ES-I3 (cell line): ENCODE results near the gene IRAG1.

ENCODE experiments used
- H3K36me3 ChIP-seq: 2 replicates; pipeline ENCODE4 v1.6.1; 2013; ENCODE audit warnings: mild to moderate bottlenecking, low read length, control low read depth, moderate library complexity; ENCODE audit not compliant: insufficient read depth
- H3K4me1 ChIP-seq: 2 replicates; pipeline ENCODE4 v1.6.1; 2013; ENCODE audit warnings: mild to moderate bottlenecking, control low read depth, low read length; ENCODE audit not compliant: insufficient read depth
- H3K9ac ChIP-seq: 2 replicates; pipeline ENCODE4 v1.6.1; 2013; ENCODE audit warnings: low read depth, mild to moderate bottlenecking, low read length, moderate library complexity
- H3K9me3 ChIP-seq: 2 replicates; pipeline ENCODE4 v1.6.1; 2013; ENCODE audit warnings: mild to moderate bottlenecking, low read length, moderate library complexity; ENCODE audit not compliant: control insufficient read depth, insufficient read depth

IRAG1 gene

DNA sequence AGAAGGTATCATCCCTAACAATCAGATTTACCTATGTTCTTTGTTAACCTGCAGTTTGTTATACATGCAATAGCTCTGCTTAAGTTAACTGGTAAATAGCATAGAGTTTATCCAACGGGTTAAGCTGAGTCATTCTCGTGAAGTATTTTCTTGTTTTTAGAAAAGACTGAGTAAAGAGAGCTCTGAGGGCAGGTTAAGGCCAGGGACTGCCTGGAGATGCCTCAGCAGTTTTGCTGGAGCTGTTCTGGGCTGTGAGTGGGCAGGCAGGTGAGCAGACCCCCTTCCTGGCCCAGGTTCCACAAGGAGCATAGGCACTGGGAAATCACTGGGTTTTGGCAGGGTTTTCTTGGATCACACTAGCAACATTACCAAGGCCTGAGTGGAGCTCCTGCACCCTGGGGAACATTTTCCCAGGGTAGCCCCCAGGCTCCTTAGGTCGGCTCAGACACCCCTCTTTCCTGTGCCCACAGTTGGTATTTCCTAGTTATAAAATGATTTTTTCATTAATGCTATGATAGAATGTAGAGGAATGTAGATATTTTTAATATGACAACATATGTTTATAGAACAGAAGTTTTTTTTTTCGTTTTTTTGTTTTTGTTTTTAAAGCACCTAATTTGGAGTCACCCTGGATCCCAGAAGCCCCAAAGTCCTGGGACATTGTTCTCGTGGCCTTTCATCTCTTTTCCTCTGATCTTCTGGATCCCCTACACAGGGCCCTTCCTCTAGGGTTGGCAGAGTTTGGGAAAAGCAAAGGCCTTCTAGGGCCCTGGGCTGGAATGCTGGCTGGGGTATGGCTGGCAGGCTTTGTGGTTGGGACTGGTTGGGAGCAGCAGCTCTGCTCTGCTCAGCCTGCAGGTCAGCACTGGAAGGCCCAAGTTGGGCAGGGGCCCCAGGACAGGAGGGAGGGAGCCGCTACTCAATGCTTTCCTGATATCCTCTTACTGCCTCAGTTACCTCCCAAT, 26.7 kb downstream of the IRAG1 start:
- H3K9ac ChIP-seq, result no peak overlapping the region
- 0 out of 2 replicates have a peak, but pooled peaks cover 5% of the 10 kb centered on the region for H3K4me1 ChIP-seq
- H3K9me3 ChIP-seq, result no peaks in the 10 kb centered on the region
- no peaks in the 10 kb centered on the region for H3K36me3 ChIP-seq

DNA sequence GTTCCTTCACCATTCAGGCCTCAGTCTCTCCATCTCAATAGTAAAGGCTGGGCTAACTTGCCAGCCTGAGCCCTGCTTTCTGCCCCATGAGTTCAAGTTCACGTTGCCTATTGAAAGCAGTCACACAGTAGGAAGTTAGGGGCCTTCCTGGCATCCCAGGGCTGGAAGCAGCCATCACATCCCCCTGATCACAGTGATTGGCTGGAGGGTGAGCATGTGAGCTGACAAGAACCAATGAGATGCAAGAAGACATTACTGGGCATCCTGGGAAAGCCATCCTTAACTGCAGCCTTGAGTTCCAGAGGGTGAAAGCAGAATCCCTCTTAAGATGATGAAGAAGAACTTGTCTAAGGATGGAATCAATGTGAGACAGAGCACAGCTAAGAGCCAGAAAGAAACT, 29.1 kb downstream of the IRAG1 start:
- Histone ChIP-seq H3K9ac (no peak overlapping the region), H3K4me1 (peaks cover 5% of the 10 kb centered on the region; the same call in 1 of the 2 replicates), H3K9me3 (no peaks in the 10 kb centered on the region), H3K36me3 (no peaks in the 10 kb centered on the region)

DNA sequence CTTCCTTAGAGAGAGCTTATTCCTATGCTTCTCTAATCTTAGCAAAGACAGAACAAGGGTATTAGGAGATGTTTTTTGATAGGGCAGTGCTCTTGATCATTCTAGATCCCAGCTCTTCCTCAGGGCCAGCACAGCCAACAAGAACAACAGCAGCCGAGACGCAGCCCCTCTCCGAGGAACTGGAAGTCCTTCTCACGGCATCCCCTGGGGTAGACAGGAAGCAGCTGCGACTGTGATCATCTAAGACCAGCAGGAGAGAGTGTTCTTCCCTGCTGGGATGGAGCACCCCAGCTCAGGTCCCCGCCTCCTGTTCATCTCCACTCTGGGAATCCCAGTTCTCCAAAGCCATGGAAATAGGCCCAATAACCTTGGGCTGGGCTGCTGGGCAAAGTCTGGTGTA, 29.6 kb downstream of the IRAG1 start:
- Histone ChIP-seq H3K36me3 (no peaks in the 10 kb centered on the region), H3K4me1 (peaks cover 5% of the 10 kb centered on the region; the same call in 1 of the 2 replicates), H3K9ac (no peak overlapping the region), H3K9me3 (no peaks in the 10 kb centered on the region)

DNA sequence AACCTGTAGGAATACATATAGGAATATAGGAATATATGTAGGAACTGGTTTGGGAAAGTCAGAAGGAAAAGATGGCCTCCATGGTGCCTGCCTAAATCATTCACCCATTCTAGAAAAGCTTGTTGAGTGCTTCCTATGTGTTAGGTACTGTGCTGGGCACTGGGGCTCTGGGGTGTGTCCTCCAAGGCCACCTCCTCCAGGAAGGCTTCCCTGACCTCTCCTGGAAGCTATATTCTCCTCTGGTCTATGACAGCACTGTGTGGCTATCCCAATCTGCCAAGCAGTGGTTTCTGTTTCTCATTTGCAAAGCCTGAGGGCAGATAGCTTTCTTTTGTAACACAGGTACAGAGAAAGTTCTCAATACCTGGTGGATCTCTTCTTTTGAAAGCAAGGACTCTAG, 30.2 kb downstream of the IRAG1 start:
- Histone ChIP-seq H3K9me3 (no peaks in the 10 kb centered on the region), H3K4me1 (peaks cover 9% of the 10 kb centered on the region; the same call in 1 of the 2 replicates), H3K36me3 (no peaks in the 10 kb centered on the region), H3K9ac (no peak overlapping the region)

DNA sequence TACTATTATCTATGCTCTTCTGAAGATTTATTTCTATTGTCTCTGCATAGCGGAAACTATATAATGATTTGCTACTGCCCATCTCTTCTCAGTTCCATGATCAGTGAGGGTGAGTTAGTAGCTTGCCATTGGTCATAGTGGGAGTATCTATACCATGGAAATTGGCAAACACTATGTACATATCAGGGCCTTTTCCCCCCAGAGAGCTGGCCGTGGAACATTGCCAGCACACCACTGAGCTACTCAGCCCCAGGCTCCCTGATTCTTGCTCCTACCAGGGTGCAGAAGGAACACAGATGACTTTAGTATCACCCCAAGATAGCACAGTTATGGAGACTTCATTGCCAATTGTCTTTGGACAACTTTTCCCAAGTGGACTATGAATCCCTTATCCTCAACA, 33.2 kb downstream of the IRAG1 start:
- Histone ChIP-seq H3K4me1 (peaks cover 15% of the 10 kb centered on the region; the same call in 1 of the 2 replicates), H3K9me3 (no peaks in the 10 kb centered on the region), H3K9ac (no peak overlapping the region), H3K36me3 (no peaks in the 10 kb centered on the region)

DNA sequence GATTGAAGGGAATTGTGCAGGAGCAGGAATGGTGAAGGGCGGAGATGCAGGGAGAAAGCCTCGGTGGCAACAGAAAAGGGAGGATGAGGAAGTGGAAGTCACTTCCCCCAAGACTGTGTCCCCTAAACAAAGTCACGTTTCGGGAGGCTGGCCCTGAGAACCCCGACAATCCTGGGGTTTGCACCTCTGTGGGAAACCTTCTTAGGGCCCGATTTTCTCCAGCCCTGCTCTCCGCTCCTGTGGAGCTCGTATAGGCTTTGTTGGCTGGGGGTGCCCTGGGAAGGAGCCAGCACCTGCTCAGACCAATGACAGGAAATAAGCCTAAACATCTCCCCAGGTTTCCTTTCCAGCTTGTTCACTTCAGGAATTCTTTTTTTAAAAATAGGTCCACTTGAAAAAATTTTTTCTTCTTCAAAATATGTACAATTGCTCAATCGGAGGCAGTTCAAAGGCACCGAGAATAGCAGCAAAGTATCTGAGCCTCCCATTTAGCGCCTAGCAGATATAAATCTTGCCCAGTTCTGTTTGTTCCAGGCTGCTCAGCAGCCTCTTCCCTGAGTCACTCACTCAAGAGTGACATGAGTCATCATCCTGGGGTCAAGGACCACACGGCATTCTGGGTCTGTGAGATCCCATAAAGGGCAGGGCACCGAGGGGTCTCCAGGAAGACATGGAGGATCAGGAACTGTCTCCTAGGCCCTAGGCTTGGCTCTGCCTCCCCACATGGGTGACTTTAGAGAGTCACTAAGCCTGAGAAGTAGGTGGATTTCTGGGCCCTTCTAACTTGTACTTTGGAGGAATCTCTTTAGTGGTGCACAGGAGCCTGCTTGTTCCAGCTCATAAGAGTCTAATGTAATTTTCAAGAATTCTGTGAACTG, 34.0 kb downstream of the IRAG1 start:
- peaks cover 15% of the 10 kb centered on the region; the same call in 1 of the 2 replicates for H3K4me1 ChIP-seq
- no peak overlapping the region for H3K9ac ChIP-seq
- no peaks in the 10 kb centered on the region for H3K9me3 ChIP-seq
- no peaks in the 10 kb centered on the region for H3K36me3 ChIP-seq

DNA sequence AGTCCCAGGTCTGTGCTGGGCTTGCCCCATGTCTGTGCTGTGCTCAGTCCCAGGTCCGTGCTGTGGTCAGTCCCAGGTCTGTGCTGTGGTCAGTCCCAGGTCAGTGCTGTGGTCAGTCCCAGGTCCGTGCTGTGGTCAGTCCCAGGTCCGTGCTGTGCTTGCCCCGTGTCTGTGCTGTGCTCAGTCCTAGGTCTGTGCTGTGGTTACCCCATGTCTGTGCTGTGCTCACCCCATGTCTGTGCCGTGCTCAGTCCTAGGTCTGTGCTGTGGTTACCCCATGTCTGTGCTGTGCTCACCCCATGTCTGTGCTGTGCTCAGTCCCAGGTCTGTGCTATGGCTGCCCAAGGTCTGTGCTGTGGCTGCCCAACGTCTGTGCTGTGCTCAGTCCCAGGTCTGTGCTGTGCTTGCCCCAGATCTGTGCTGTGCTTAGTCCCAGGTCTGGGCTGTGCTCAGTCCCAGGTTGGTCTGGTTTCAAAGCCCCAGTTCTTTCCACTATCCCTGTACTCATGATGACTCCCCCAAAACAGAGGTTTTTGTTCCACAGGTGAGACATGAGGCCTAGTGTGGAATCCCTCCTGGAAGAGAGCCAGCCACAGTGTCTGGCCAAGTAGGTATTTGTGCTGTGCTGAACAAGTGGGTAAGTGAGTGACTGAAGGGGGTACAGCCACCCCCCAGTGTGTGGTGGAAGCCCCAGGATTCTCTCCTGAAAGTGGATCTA, 34.8 kb downstream of the IRAG1 start:
- H3K9ac ChIP-seq, result no peak overlapping the region
- no peaks in the 10 kb centered on the region for H3K9me3 ChIP-seq
- H3K4me1 ChIP-seq, result peaks cover 15% of the 10 kb centered on the region; the same call in 1 of the 2 replicates
- no peaks in the 10 kb centered on the region for H3K36me3 ChIP-seq

DNA sequence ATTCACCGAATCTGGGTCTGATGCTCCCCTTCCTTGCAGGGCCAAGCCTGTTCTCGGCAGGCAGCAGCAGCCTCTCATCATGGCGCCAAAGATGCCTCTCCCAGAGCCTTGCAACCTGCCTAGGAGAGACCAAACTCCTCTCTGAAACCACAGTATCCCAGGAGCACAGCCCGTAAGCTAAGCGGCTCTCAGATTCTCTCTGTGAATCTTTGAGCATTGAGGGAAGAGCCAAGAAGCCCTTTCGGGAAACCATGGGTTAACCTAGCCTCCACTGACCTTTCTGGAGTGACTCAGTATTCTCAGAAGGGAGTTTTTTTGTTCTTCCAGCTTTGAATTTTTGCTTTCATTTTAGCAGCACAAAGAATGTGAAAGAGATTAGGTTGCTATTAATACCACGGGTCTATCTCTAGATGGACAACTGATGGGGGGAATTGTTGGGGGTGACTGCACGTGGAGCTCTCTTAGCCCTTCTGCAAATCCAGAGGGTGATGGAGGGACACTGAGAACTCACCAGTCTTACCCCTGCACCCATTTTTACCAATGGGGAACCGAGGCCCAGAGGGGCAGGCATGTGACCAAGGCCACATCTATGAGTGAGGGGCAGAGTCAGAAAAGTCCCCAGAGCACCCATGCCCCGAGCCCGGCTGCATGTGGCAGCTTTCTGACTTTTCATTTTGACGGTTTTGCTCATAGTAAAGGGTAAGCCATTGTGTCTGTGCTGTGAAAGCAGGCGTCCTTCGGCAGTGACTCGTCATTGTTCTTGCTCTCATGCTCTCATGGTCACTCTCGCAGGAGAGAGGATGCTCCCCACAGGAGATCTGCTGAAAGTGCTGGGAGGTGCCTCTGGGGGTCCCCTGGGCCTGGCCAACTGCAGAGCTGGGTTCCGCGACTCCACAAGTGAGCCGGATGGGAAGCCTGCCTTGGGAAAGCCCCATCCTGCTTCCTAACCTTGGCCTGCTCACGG, 36.0 kb downstream of the IRAG1 start:
- Histone ChIP-seq H3K9me3 (no peaks in the 10 kb centered on the region), H3K36me3 (no peaks in the 10 kb centered on the region), H3K9ac (no peak overlapping the region), H3K4me1 (peaks cover 15% of the 10 kb centered on the region; the same call in 1 of the 2 replicates)

DNA sequence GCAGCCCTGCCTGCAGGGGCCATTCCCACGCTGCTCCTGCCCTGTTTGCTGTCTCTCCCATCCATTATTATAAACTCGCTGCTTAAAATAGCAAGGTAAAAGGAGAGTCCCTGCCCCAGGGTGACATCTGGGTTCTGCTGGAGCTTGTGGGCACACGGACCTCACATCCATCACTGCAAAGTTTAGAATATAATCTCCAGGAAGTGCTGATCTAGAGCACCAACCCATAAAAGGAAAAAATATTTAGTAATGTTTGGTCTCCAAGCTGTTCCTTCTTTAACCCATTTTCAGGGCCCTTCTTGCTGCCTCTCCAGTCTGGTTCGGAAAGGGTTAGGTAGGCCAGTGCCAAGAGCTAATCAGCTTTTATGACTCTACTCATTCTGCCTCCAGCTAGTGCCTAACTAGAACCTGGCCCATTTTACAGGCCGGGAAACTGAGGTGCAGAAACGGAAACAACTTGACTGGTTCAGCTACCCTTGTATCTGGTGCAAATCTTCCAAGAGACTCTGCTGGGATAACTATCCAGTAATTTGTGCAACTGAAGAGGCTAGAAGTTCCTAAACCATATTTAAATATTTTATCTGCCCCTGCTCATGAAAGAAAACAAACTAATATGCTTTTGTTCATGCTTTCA, 37.5 kb downstream of the IRAG1 start:
- peaks cover 15% of the 10 kb centered on the region; the same call in 1 of the 2 replicates for H3K4me1 ChIP-seq
- H3K36me3 ChIP-seq, result no peaks in the 10 kb centered on the region
- no peaks in the 10 kb centered on the region for H3K9me3 ChIP-seq
- no peak overlapping the region for H3K9ac ChIP-seq

DNA sequence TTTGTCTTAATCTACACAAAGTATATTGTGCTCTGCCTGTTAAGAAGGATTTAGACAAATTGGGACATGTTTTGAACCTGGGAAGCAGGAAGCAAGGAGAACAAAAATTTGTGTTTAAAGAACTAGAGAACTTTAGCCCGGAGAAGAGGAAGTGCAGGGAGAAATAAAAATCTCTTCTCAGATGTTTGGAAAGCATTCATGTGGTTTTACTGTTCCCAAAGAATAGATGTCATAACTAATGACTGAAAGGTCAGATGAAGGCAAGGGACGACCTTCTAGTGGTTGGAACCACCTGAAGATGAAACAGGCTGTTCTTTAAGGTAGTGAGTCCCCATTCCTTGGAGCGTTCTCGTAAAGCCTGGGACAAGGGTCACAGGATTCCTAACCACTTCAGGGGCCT, 38.3 kb downstream of the IRAG1 start:
- Histone ChIP-seq H3K9me3 (no peaks in the 10 kb centered on the region), H3K4me1 (peaks cover 15% of the 10 kb centered on the region; the same call in 1 of the 2 replicates), H3K9ac (no peak overlapping the region), H3K36me3 (no peaks in the 10 kb centered on the region)

DNA sequence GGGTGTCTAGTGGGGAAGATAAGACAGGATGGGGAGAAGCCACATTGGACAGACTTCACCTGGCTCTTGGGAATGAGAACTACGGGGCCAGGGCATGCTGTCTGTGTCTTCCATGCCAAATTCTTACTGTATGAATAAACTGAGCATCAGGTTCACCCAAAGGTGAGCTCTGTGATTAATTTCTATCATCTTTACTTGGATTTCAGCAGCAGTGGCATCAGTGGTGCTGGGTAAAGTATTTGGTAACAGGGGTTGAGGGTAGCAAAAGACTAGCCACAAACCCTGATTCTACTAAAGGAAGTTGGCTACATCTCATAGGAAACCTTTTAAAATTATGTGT, 38.8 kb downstream of the IRAG1 start:
- no peaks in the 10 kb centered on the region for H3K36me3 ChIP-seq
- no peaks in the 10 kb centered on the region for H3K9me3 ChIP-seq
- peaks cover 15% of the 10 kb centered on the region; the same call in 1 of the 2 replicates for H3K4me1 ChIP-seq
- no peak overlapping the region for H3K9ac ChIP-seq

DNA sequence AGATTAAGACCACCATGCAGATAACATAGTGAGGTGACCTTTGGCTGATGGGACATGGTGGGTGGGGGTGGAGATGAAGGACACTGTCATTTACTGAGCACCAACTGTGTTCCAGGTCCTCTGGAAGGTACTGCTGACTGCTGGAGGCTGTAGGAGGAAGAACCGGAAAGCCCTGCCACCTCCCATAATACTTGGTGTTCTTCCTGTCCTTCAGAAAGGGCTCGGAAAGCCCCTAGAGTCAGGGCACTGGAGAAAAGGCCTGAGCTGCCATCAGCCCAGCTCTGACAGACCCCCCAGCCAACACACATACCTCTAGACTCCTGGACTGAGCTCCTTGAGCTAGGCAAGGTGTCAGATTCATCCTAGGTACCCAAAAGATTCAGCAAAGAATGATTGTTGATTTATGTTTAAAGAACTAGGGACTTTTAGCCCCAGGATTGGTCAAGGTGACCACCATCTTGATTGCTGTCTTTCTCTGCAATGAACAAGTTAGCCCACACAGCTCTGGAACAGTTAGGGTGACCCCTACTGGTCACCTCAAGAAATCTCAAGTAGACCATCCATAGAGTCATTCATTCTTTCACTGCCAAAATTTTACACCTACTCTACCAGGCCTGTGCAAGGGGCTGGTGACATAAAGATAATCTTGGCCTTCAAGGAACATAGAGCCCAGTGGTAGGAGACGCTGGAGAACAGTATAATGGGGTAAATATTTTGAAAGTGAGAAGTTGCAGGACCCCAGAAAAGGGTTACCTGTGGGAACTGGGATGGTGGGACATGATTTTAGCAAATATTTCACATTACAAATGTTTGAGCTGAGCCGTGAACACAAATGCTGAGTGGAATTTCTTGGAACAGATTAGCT, 39.4 kb downstream of the IRAG1 start:
- peaks cover 15% of the 10 kb centered on the region; the same call in 1 of the 2 replicates for H3K4me1 ChIP-seq
- H3K9ac ChIP-seq, result no peak overlapping the region
- no peaks in the 10 kb centered on the region for H3K9me3 ChIP-seq
- no peaks in the 10 kb centered on the region for H3K36me3 ChIP-seq
